ENCODE results near the gene LYPD6B. TPM values are rescaled to one million over a fixed set of nuclear protein-coding genes. Genes with fewer than 3 reads are reported as not detected.

The LYPD6B gene
- polyA plus RNA-seq, 1 of the 3 experiments (the other 2 are of a cell fraction) = 18.2 TPM

DNA sequence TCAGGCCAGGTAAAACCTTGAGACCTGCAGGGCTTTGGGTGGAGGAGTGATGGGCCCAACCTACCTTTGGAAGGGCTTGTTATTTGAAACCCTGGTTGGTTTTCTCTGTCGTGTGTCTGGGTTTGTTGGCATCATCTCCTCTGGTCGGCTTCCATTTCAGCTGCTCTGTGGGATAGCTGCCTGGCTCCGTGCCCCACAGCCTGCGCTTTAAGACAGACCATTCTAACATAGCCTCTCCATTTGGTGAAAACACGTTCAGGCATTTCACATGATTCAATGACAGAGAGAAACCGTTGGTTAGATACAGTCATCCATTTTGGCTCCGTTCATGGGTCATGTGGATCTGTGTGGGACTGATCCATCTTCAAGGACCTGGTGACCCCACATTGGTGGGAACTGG, 37.0 kb upstream of the LYPD6B start (continued):
- TF ChIP-seq, protein P1, sequence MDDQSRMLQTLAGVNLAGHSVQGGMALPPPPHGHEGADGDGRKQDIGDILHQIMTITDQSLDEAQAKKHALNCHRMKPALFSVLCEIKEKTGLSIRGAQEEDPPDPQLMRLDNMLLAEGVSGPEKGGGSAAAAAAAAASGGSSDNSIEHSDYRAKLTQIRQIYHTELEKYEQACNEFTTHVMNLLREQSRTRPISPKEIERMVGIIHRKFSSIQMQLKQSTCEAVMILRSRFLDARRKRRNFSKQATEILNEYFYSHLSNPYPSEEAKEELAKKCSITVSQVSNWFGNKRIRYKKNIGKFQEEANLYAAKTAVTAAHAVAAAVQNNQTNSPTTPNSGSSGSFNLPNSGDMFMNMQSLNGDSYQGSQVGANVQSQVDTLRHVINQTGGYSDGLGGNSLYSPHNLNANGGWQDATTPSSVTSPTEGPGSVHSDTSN (IDR thresholded peaks at IDR 0.05) = no peak
- TF ChIP-seq, protein P2, sequence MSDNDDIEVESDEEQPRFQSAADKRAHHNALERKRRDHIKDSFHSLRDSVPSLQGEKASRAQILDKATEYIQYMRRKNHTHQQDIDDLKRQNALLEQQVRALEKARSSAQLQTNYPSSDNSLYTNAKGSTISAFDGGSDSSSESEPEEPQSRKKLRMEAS (IDR thresholded peaks at IDR 0.05; ENCODE audit: low read depth) = no peak
- TF ChIP-seq NFIC (IDR thresholded peaks at IDR 0.05; ENCODE audit: borderline replicate concordance) = no peak

DNA sequence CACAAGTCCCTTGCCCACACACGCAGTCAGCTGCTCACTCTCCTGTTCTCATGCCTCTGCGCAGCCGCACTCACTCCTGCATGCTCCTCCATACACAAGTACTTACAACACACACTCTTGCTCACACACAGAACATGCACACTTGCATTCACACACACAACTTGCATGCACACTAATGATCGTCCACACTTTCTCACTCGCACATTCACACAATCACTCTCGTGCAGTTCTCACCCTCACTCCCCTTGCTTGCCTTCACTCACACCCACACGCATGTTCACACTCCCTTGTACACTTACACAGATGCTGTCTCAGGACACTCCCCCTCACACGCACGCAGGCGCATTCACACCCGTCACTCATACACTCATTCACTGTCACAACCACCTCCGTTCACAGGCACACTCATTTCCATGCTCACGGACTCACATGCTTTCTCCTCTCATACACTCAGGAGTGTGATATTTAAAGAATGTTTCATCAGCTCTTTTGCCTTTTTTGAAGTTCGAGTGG, 36.1 kb upstream of the LYPD6B start:
- TF ChIP-seq NRF1 (IDR thresholded peaks at IDR 0.05; ENCODE audit: low read depth, low read length) (no peak), SIN3A (IDR thresholded peaks at IDR 0.05; ENCODE audit: borderline replicate concordance, low read depth, low read length) (no peak), FOXM1 (IDR thresholded peaks at IDR 0.05; ENCODE audit: low read depth) (no peak), RXRA (IDR thresholded peaks at IDR 0.05; ENCODE audit: borderline replicate concordance, low read depth) (no peak), TAF1 (IDR thresholded peaks at IDR 0.05; ENCODE audit: borderline replicate concordance, low read depth, low read length) (no peak)
- peaks cover 0 to 2% of the 10 kb centered on the region in 2 experiments for H3K36me3 ChIP-seq (replicated peaks in 1 of 2; ENCODE audit: control insufficient read depth in 1 of 2, insufficient read depth in 2 of 2, low read length in 1 of 2)
- POLR2A ChIA-PET = no interaction called here
- DNase-seq = no peak
- no peaks in the 10 kb centered on the region for H3K9me3 ChIP-seq
- no peak overlapping the region for H3K4me2 ChIP-seq
- no peaks in the 10 kb centered on the region for H3K9me2 ChIP-seq
- H3K79me2 ChIP-seq (ENCODE audit: insufficient read depth) = no peaks in the 10 kb centered on the region
- no peaks in the 10 kb centered on the region for H4K20me1 ChIP-seq (ENCODE audit: insufficient read depth)
- 95% methylated on average over 14 of the region's 14 CpGs for WGBS (ENCODE audit: low lambda C conversion rate)
- no peaks in the 10 kb centered on the region for H3F3A ChIP-seq (replicated peaks; ENCODE audit: insufficient read depth)
- CTCF ChIA-PET = interaction anchor here (0.6 to 1.3 kb wide), 3 partner anchors 15 to 870 kb away, joined by 3 to 6 read pairs (median 3); no protein-coding TSS in a partner anchor
- no peaks in the 10 kb centered on the region for H3K27me3 ChIP-seq (ENCODE audit: insufficient read depth)
- no peak overlapping the region for H2AFZ ChIP-seq (ENCODE audit: low read depth)
- no peak overlapping the region for H3K27ac ChIP-seq (ENCODE audit: low read depth in 2 of 2, low read length in 1 of 2)
- no peaks in the 10 kb centered on the region; a peak in 1 of 4 replicates for H3K4me1 ChIP-seq (ENCODE audit: control insufficient read depth in 1 of 2, insufficient read depth in 2 of 2, low read depth in 1 of 2, low read length in 1 of 2)
- no peak overlapping the region for H3K9ac ChIP-seq
- no peak overlapping the region for H3K4me3 ChIP-seq (ENCODE audit: low read depth in 2 of 2, low read length in 1 of 2)

DNA sequence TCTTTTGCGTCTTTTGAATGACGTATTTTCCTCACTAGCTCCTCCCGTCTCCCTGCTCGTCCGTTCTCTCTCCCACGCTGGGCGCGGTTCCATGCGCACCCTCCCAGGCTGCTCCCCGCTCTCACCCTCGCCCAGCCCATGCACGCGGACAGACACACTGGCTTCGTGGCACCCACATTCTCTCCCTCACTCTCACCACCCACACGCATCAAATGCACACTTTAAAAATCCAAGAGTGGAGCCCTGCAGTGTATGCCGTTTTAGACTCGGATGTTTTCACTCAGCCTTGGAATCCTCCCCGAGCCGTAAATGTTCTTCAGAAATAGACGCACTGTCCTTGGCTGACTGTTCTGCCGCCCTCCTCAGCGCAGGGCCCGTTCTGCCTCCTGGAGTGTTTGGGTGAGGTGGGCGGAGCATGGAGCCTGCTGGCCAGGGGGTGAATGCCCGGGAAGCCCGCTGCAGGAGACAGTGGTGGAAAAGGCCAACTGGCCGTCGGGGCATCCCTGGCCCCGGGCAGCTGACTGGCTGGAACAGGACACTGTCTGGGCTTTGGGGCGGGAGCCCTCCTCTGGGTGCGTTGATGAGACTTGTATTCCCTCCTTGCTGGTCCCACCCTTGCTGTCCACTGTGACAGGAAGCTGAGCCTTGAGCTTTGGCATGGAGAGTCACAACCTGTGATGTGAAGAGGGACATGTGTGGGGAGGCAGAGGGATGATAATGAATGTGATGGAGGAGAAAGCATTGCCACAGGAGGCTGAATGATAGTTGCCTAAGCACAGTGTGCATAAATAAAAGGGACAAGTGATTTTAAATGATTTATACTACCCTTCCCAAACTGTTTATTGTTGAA, 35.4 kb upstream of the LYPD6B start:
- peaks cover 0 to 2% of the 10 kb centered on the region in 2 experiments for H3K36me3 ChIP-seq (replicated peaks in 1 of 2; ENCODE audit: control insufficient read depth in 1 of 2, insufficient read depth in 2 of 2, low read length in 1 of 2)
- no peaks in the 10 kb centered on the region; a peak in 1 of 4 replicates for H3K4me1 ChIP-seq (ENCODE audit: control insufficient read depth in 1 of 2, insufficient read depth in 2 of 2, low read depth in 1 of 2, low read length in 1 of 2)
- H4K20me1 ChIP-seq (ENCODE audit: insufficient read depth) = no peaks in the 10 kb centered on the region
- no peak overlapping the region for H3K4me2 ChIP-seq
- no peak overlapping the region for H3K4me3 ChIP-seq (ENCODE audit: low read depth in 2 of 2, low read length in 1 of 2)
- H3K9me3 ChIP-seq = no peaks in the 10 kb centered on the region
- CTCF ChIA-PET = interaction anchor here (1.0 kb wide), 1 partner anchor 508 kb away, joined by 3 read pairs; no protein-coding TSS in a partner anchor
- no peak for DNase-seq
- H3K79me2 ChIP-seq (ENCODE audit: insufficient read depth) = no peaks in the 10 kb centered on the region
- H3K27ac ChIP-seq (ENCODE audit: low read depth in 2 of 2, low read length in 1 of 2) = no peak overlapping the region
- POLR2A ChIA-PET = no interaction called here
- no peaks in the 10 kb centered on the region for H3K27me3 ChIP-seq (ENCODE audit: insufficient read depth)
- H2AFZ ChIP-seq (ENCODE audit: low read depth) = no peak overlapping the region
- no peaks in the 10 kb centered on the region for H3K9me2 ChIP-seq
- H3F3A ChIP-seq (replicated peaks; ENCODE audit: insufficient read depth) = no peaks in the 10 kb centered on the region
- H3K9ac ChIP-seq = no peak overlapping the region
- 92% methylated on average over 25 of the region's 31 CpGs for WGBS (ENCODE audit: low lambda C conversion rate)
- TF ChIP-seq TEAD4 (IDR thresholded peaks at IDR 0.05; ENCODE audit: borderline replicate concordance, insufficient read depth) (no peak), EP300 (IDR thresholded peaks at IDR 0.05; ENCODE audit: borderline replicate concordance in 1 of 2, low read depth in 1 of 2, low read length in 1 of 2) (no peak), NRF1 (IDR thresholded peaks at IDR 0.05; ENCODE audit: low read depth, low read length) (no peak)
- TF ChIP-seq, protein P3, sequence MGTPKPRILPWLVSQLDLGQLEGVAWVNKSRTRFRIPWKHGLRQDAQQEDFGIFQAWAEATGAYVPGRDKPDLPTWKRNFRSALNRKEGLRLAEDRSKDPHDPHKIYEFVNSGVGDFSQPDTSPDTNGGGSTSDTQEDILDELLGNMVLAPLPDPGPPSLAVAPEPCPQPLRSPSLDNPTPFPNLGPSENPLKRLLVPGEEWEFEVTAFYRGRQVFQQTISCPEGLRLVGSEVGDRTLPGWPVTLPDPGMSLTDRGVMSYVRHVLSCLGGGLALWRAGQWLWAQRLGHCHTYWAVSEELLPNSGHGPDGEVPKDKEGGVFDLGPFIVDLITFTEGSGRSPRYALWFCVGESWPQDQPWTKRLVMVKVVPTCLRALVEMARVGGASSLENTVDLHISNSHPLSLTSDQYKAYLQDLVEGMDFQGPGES (IDR thresholded peaks at IDR 0.05; ENCODE audit: low read depth, low read length) = no peak
- TF ChIP-seq, protein P4, sequence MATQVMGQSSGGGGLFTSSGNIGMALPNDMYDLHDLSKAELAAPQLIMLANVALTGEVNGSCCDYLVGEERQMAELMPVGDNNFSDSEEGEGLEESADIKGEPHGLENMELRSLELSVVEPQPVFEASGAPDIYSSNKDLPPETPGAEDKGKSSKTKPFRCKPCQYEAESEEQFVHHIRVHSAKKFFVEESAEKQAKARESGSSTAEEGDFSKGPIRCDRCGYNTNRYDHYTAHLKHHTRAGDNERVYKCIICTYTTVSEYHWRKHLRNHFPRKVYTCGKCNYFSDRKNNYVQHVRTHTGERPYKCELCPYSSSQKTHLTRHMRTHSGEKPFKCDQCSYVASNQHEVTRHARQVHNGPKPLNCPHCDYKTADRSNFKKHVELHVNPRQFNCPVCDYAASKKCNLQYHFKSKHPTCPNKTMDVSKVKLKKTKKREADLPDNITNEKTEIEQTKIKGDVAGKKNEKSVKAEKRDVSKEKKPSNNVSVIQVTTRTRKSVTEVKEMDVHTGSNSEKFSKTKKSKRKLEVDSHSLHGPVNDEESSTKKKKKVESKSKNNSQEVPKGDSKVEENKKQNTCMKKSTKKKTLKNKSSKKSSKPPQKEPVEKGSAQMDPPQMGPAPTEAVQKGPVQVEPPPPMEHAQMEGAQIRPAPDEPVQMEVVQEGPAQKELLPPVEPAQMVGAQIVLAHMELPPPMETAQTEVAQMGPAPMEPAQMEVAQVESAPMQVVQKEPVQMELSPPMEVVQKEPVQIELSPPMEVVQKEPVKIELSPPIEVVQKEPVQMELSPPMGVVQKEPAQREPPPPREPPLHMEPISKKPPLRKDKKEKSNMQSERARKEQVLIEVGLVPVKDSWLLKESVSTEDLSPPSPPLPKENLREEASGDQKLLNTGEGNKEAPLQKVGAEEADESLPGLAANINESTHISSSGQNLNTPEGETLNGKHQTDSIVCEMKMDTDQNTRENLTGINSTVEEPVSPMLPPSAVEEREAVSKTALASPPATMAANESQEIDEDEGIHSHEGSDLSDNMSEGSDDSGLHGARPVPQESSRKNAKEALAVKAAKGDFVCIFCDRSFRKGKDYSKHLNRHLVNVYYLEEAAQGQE (IDR thresholded peaks at IDR 0.05; ENCODE audit: low read depth, low read length) = no peak
- TF ChIP-seq, protein P5, sequence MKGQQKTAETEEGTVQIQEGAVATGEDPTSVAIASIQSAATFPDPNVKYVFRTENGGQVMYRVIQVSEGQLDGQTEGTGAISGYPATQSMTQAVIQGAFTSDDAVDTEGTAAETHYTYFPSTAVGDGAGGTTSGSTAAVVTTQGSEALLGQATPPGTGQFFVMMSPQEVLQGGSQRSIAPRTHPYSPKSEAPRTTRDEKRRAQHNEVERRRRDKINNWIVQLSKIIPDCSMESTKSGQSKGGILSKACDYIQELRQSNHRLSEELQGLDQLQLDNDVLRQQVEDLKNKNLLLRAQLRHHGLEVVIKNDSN (IDR thresholded peaks at IDR 0.05; ENCODE audit: borderline replicate concordance, low read depth) = no peak
- TF ChIP-seq, protein P2 (IDR thresholded peaks at IDR 0.05; ENCODE audit: low read depth) = no peak

All from SK-N-SH (cell line).